SH-SY5Y (cell line): ENCODE results near the gene IGF2R.

ENCODE experiments used
- GATA2 ChIP-seq: IDR thresholded peaks from 2 replicates; pipeline ENCODE4 v1.6.1; 2011; ENCODE audit warnings: mild to moderate bottlenecking, low read depth, low read length
- GATA3 ChIP-seq: IDR thresholded peaks from 2 replicates; pipeline ENCODE4 v1.6.1; 2011; ENCODE audit warnings: low read depth, mild to moderate bottlenecking, low read length, moderate library complexity

IGF2R gene

DNA sequence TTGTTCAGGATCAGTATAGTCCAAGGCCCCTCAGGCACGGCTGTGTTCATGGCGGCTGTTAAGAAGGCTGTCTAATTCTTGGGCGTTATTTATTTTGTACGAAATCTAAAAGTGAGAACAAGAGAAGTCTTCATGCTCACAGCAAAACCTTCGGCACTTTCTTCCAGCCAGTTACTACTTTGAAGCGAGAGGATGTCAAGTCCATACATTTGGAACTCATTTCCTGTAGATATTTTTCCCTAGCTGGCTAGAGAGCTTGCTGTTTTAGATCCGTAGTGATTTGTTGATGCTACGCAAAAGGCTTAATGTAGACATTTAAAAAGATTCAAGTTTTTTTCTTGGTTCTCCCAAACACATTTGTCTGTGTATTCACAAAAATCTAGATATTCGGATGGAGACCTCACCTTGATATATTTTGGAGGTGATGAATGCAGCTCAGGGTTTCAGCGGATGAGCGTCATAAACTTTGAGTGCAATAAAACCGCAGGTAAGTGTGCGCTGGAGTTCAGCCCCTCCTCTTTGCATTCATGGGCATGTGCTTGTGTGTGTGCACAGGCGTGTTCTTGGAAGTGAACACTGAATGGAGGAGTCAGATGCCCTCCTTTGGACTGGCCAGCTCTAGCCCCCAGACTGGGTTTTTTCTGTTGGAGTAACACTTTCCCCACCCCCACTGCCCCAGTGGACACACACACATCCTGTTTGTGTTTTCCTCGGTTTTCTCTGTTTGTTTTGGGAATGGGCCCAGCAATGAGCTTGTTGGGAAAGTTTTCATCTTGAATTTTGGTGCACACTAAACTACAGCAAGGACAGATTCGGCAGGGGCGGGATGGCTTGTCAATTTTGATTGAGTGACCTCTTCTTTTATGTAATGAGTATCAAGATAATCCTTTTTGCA, 65.4 kb downstream of the IGF2R start:
- no peak for TF ChIP-seq GATA3
- TF ChIP-seq GATA2 = no peak

DNA sequence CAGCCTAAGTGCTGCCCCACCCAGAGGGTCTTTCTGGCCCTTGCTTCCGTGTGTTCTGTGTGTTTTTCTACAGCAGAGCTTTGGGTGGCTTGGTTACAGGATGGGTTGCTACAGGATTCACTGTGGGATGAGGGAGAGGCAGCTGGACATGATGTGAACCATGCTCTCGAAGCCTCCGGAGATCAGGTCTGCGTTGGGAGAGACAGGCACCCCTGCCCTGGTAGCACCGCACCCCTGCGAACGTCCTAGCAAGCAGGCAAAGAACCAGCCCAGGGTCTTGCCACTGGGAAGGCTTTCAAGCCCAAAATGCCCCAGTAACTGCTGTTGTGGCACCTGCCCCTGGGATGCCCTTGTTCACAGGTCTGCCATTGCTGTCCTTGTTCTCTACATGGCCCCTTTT, 66.4 kb downstream of the IGF2R start:
- TF ChIP-seq GATA2 (no peak), GATA3 (no peak)

DNA sequence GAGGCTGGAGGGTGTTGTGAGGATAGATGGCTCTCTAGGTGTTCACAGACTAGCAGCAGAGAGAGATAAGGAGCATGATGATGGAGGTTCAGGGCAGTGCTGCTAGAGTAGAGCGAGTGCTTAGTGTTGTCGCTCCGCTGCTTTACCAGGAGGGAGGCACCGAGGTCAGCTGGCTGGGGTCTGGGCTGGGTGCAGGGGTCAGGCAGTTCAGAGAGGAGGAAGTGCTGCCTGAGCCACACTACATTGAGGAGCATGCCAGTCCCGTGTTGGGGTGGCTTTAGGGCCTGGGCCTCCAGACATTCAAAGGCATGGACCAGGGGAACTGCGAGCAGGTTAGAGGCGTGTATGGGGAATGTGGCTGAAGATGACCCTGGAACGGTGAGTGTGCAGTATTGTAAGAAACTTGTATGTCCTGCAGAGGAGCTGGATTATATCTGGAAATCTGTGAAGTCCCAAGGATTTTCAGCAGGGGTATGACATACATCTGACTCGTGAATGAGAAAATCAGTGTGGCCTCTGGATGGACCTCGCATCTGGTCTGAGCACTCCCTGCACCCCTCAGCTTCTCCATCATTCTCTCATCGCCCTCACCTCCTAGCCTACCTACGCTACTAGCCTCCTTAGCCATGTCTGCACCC, 66.9 kb downstream of the IGF2R start:
- TF ChIP-seq GATA3 = no peak
- TF ChIP-seq GATA2 = no peak

DNA sequence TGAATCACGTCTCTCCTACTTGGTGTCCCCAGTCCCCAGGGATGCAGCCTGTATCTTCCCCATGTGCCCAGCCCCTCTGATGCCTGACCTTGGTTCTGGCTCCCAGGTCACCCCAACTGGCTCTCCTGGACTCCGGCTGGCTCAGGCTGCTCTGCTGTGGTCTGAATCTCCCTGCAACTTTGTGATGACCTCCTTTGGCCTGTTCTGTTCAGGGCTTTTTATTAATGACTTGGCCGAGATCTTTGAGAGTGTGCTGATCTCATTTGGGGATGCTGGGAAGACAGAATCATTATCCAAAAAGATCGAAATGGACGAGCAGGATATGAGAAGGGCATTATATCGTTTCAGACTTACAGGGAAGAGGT, 67.4 kb downstream of the IGF2R start:
- no peak for TF ChIP-seq GATA3
- TF ChIP-seq GATA2 = no peak

DNA sequence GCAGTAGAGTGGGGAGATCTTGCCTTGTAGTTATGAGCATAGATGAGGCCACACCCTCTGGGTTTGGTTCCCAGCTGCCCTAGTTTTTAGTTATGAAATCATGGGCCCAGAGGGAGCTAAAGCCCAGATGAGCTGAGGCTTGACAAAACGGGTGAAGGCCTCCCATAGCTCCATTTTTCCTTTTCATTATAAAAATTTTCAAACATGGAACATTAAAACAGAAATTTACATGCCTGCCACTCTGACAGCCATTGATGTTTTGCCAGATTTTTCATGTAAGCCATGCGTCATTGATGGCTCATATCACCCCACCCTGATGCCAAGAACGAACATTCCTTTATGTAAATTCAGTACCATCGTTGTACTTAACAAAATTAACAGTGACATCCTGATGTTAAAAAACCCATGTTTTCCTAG, 67.9 kb downstream of the IGF2R start:
- TF ChIP-seq GATA2 = no peak
- no peak for TF ChIP-seq GATA3

DNA sequence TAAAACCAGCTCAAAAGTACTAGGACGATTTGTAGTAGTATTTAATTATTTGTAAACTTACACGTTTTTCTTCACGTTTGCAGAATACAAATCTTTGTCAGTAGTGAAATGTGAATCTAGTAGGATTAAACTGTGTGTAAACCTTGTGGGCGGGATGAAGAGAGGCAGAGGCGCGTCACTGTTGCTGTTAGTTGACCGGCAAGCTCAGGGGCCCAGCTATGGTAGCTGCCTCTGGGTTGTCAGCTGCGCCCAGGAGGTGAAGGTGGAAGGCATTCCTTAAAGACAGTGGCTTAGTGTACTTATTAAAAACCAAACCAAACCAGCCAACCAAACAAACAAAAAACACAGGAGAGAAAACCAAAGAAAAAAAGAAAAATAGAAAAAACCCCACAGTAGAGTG, 69.6 kb downstream of the IGF2R start:
- no peak for TF ChIP-seq GATA3
- no peak for TF ChIP-seq GATA2

DNA sequence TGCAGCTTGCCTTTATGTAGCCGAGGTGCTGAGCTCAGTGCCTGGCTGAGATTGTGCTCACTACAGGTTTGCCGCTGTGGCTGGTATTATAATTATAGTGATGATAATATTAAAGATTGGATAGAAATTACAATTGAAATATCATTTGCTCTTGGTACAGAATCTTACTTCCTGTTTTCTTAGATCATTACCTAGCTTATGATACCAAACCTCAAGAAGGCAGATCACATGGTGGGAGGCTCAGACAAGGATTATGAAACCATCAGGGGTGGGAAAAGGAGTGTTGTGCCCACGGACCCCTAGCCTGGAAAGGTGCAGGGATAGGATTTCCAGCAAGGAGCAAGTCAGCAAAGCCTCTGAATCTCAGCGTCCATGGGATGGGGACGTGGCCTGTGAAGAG, 70.6 kb downstream of the IGF2R start:
- no peak for TF ChIP-seq GATA2
- no peak for TF ChIP-seq GATA3

DNA sequence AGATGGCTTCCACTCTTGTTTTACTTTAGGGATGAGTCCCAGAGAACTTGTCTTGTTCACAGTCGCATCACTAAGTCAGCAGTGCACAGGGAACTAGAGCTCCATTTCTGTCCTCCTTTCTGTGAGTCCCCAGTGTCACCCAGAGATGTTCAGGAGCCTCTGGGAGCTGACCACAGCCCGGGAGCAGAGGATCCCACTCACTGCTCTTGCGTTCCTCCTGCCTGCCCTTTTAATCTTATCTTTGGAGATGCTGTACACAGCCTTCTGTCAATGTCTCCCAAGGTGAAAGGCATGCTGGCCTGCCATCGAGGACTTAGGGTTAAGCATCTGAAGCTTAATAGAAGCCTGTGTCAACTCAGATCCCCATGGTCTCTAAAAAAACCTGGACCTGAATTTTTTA, 71.2 kb downstream of the IGF2R start:
- TF ChIP-seq GATA3 (no peak), GATA2 (no peak)

DNA sequence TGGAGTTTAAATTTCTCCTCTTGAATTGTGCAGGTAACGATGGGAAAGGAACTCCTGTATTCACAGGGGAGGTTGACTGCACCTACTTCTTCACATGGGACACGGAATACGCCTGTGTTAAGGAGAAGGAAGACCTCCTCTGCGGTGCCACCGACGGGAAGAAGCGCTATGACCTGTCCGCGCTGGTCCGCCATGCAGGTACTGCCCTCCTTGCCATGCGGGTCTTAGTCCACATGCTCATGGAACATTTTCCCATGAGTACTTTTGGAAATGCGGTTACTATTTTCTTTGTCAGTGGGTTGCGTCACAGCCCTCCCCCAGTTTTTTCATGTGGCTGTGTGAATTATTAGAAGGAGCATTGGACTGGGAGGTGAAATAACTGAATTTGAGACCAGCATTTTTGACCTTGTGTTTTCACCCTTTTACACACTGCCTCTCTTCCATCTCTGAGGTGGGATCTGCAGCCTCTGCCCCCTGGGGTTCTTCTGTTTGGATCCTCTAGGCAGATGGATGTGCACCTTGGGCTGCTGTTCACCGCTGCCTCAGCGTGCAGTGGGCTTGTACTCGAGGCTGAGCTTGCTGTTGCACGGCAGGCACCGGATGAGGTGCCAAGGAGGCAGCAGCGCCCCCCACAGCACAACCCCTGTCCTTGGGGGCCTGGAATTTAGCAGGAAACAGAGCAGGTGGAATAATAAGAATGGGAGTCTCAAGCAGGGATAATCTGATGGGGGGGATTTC, 71.8 kb downstream of the IGF2R start:
- TF ChIP-seq GATA2 (no peak), GATA3 (no peak)

DNA sequence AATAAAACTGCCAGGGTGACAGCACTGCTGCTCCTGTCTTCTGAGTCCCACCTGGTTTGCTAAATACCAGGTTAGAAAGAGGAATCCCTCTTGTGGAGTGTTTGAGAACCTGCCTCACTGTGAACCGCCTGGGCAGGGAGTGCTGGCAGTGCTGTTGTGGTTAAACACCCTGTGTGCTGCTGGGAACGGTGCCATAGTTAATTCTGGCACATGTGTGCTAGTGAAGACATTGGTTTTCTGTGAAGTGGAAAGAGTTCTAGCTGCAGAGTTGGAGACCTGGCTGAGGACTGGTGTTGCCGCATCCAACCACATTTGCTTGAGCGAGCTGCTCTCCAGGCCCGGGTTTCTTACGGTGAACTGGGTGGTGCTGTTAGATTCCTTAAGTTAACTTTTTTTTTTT, 72.7 kb downstream of the IGF2R start:
- TF ChIP-seq GATA3 = no peak
- no peak for TF ChIP-seq GATA2

DNA sequence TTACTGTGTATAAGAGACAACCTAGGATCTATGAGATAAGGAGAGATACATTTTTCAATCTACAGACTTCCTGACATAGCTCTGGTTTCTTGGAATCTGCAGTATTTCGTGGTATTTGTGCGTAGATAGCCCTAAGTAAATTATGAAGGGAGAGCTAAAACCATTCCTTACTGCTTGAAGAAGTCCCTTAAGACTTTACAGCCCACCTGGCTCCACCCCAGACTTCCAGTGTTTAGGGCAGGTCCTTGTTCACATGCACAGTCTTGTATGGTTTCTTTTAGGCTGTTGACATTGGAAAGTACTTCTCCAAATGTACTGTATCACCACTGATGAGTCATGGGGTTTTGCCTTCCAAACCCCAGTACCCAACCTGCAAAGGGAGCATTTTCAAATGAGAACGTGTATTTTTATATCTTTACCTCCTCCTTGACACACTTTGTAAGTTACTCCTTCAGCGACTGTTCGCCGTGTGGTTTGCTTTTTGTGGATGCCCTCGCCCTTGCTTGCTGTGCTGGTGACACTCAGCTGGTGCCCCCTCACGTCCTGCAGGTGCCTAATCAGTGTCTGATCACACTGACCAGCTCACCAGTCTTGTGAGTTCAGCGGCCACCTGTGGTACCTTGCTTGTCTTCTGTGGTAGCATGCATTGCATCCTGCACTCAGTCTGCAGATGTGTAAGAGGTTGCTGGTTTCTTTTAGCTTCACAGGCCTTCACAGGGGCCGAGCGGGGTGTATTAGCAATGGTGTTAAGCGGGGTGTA, 73.3 kb downstream of the IGF2R start:
- TF ChIP-seq GATA3 (no peak), GATA2 (no peak)

DNA sequence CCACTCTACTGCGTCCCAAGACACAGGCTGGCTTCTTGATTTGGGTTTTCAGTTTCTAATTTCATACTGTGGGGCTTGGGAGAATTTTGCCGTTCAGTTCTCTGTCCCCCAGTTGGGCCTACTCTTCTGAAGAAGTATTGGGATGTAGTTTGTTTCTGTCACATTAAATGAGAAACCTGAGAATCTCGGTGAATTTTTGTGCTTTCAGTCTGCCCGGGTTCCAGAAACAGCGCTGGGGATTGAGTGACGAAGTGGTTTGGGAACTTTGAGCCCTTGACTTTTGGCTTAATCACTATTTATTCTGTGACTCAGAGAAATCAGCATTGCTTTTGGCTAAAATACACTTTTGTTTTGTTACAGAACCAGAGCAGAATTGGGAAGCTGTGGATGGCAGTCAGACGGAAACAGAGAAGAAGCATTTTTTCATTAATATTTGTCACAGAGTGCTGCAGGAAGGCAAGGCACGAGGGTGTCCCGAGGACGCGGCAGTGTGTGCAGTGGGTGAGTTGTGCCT, 74.0 kb downstream of the IGF2R start:
- no peak for TF ChIP-seq GATA2
- TF ChIP-seq GATA3 = no peak

DNA sequence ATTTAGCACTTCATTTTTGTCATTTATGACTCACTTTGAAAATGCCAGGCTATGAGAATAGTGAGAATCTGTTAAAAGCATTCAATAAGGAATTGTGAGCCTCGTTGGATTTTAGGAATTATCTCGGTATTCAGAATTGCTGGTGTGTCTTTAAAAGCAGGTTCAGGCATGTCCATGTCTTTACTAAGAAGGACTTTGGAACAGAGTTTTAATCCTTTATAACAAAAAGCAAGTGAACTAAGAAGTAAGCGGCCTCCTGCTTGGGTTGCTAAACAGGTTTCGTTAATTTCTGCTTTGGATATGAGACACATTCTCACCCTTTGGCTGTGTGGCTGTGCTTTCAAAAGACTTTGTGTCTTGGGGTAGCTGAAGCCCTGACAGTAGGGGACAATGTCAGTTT, 74.9 kb downstream of the IGF2R start:
- TF ChIP-seq GATA2 (no peak), GATA3 (no peak)

DNA sequence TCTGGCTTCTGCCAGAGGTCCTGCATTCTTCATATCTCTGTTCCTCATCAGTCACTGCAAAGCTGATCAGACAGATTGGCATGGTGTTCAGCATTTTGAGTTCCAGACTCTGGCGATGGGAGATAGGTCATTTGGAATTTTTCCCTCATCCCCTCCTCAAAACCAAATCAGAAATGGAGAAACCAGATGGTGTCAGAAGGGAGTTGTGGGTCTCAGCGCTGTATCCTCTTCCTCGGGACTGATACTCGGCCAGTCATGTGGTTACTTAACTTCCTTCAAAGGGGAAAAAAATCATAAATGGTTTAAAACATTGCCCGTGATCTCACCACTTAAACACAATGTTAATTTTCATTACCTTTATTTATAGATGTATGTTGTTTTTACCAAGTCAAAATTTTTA, 75.8 kb downstream of the IGF2R start:
- TF ChIP-seq GATA2 (no peak), GATA3 (no peak)
